ENCODE measurements around the gene MTFR1L.
A peak's percentile ranks its signal among the peaks of the same experiment; 100 is the strongest.

Gene MTFR1L

GRCh38 chr1:25810341-25811299, 9.1 kb upstream of the MTFR1L start:
- no peak for TF ChIP-seq TEAD4 (IDR thresholded peaks at IDR 0.05)
- no peak for TF ChIP-seq REST (IDR thresholded peaks at IDR 0.05; ENCODE audit: low read depth)
- no peak for TF ChIP-seq EGR1 (IDR thresholded peaks at IDR 0.05)
- TF ChIP-seq FOXM1 (IDR thresholded peaks at IDR 0.05; ENCODE audit: borderline replicate concordance, low read depth), result no peak
- peak; percentile 92 for TF ChIP-seq RAD21 (IDR thresholded peaks at IDR 0.05; ENCODE audit: low read depth)
- TF ChIP-seq USF1 (IDR thresholded peaks at IDR 0.05), result no peak
- TF ChIP-seq YY1 (IDR thresholded peaks at IDR 0.05; ENCODE audit: low read depth), result no peak
- TF ChIP-seq CREB1 (IDR thresholded peaks at IDR 0.05; ENCODE audit: low read depth), result no peak
- TF ChIP-seq MAX (IDR thresholded peaks at IDR 0.05), result 0 out of 2 replicates have a peak, but pooled peaks have one; percentile 29
- TF ChIP-seq ZBTB7A (IDR thresholded peaks at IDR 0.05; ENCODE audit: low read depth), result peak; percentile 69; the same call in 1 of the 2 replicates
- TF ChIP-seq TCF12 (IDR thresholded peaks at IDR 0.05; ENCODE audit: low read depth), result no peak
- TF ChIP-seq NFIC (IDR thresholded peaks at IDR 0.05), result no peak
- no peak for TF ChIP-seq EP300 (IDR thresholded peaks at IDR 0.05; ENCODE audit: borderline replicate concordance)
- TF ChIP-seq CEBPB (IDR thresholded peaks at IDR 0.05), result no peak
- TF ChIP-seq TAF1 (IDR thresholded peaks at IDR 0.05; ENCODE audit: low read depth), result no peak

- no peak for TF ChIP-seq REST (IDR thresholded peaks at IDR 0.05; ENCODE audit: low read depth)
- no peak for TF ChIP-seq EGR1 (IDR thresholded peaks at IDR 0.05)
- no peak for TF ChIP-seq TEAD4 (IDR thresholded peaks at IDR 0.05)
- no peak for TF ChIP-seq MAX (IDR thresholded peaks at IDR 0.05)
- TF ChIP-seq EP300 (IDR thresholded peaks at IDR 0.05; ENCODE audit: borderline replicate concordance), result no peak
- TF ChIP-seq TAF1 (IDR thresholded peaks at IDR 0.05; ENCODE audit: low read depth), result no peak
- TF ChIP-seq CEBPB (IDR thresholded peaks at IDR 0.05), result no peak
- TF ChIP-seq USF1 (IDR thresholded peaks at IDR 0.05), result no peak
These were observed 8.2 kb upstream of the MTFR1L start for GRCh38 chr1:25811384-25812082.

GRCh38 chr1:25813071-25813733, 6.6 kb upstream of the MTFR1L start:
- TF ChIP-seq ZBTB7A (IDR thresholded peaks at IDR 0.05; ENCODE audit: low read depth) (no peak), RAD21 (IDR thresholded peaks at IDR 0.05; ENCODE audit: low read depth) (no peak), REST (IDR thresholded peaks at IDR 0.05; ENCODE audit: low read depth) (no peak), FOXM1 (IDR thresholded peaks at IDR 0.05; ENCODE audit: borderline replicate concordance, low read depth) (no peak), EP300 (IDR thresholded peaks at IDR 0.05; ENCODE audit: borderline replicate concordance) (no peak), YY1 (IDR thresholded peaks at IDR 0.05; ENCODE audit: low read depth) (no peak), TCF12 (IDR thresholded peaks at IDR 0.05; ENCODE audit: low read depth) (no peak), CEBPB (IDR thresholded peaks at IDR 0.05) (no peak), CREB1 (IDR thresholded peaks at IDR 0.05; ENCODE audit: low read depth) (no peak), MAX (IDR thresholded peaks at IDR 0.05) (no peak), TAF1 (IDR thresholded peaks at IDR 0.05; ENCODE audit: low read depth) (no peak), TEAD4 (IDR thresholded peaks at IDR 0.05) (no peak), USF1 (IDR thresholded peaks at IDR 0.05) (no peak), NFIC (IDR thresholded peaks at IDR 0.05) (no peak), EGR1 (IDR thresholded peaks at IDR 0.05) (no peak)
